Lung (tissue), 12 donors: ENCODE results near the gene MAT2A. TPM values are rescaled to one million over a fixed set of nuclear protein-coding genes. Genes with fewer than 3 reads are reported as not detected.
"Not testable (repeated sequence)": the region's sequence is repeated elsewhere in the genome, so short reads cannot be mapped to it uniquely, and the experiment has no call there.

Experiments
- ATAC-seq: fragments of 200-7000 bp; cut with Tn5 transposase; one replicate; pipeline ENCODE4 v1.9.1; 2020; ENCODE audit warnings: moderate number of reproducible peaks; ENCODE audit not compliant: insufficient read depth, low FRiP score
- DNase-seq, 3 donors: peaks; one replicate each; pipeline ENCODE4 v3.0.0-alpha.2; 2013 to 2017
- H3K27ac ChIP-seq, 2 donors: one replicate each; pipeline ENCODE4 v1.5.1; 2013; ENCODE audit warnings: mild to moderate bottlenecking in 2 of 2, moderate library complexity in 2 of 2, control low read depth in 1 of 2, inconsistent platforms in 1 of 2, low read depth in 1 of 2, low read length in 1 of 2
- H3K27me3 ChIP-seq, 3 donors: one replicate each; pipeline ENCODE4 v1.5.1; 2013; ENCODE audit warnings: low read length in 2 of 3; ENCODE audit not compliant: control insufficient read depth in 3 of 3, insufficient read depth in 3 of 3
- H3K36me3 ChIP-seq, 4 donors: one replicate each; pipeline ENCODE4 v1.5.1; 2013; ENCODE audit warnings: low read length in 4 of 4, mild to moderate bottlenecking in 1 of 4, moderate library complexity in 1 of 4; ENCODE audit not compliant: control insufficient read depth in 4 of 4, insufficient read depth in 4 of 4
- H3K4me1 ChIP-seq, 5 donors: one replicate each; pipeline ENCODE4 v1.5.1; 2013; ENCODE audit warnings: low read length in 5 of 5, mild to moderate bottlenecking in 2 of 5, moderate library complexity in 1 of 5; ENCODE audit not compliant: control insufficient read depth in 5 of 5, insufficient read depth in 5 of 5
- H3K4me3 ChIP-seq: one replicate; pipeline ENCODE4 v1.5.1; 2013; ENCODE audit warnings: mild to moderate bottlenecking, control low read depth, moderate library complexity
- H3K9ac ChIP-seq, 2 donors: one replicate each; pipeline ENCODE4 v1.5.1; 2013; ENCODE audit warnings: low read length in 2 of 2, control low read depth in 1 of 2; ENCODE audit not compliant: insufficient read depth in 1 of 2
- H3K9me3 ChIP-seq, 4 donors: one replicate each; pipeline ENCODE4 v1.5.1; 2013; ENCODE audit warnings: low read length in 3 of 4, mild to moderate bottlenecking in 1 of 4, moderate library complexity in 1 of 4; ENCODE audit not compliant: control insufficient read depth in 4 of 4, insufficient read depth in 3 of 4
- WGBS, 2 donors: extraction: QIAGEN DNeasy Blood & Tissue Kit; methylation state at CpG; one replicate each; pipeline ENCODE4 v1.1.7; 2013; 5-methylcytosine and 5-hydroxymethylcytosine counted together
- polyA plus RNA-seq, 2 donors: library from polyadenylated mRNA; stranded (reverse); fragments of 200-250 nt; gene quantifications; one replicate each; pipeline ENCODE4 v1.2.1, GENCODE V29; 2013
- total RNA-seq, 2 donors: library from RNA; depleted of rRNA in 1 of 2; stranded (reverse); fragments of >200 nt in 1 of 2; gene quantifications; one replicate each; pipeline ENCODE4 v1.2.1, GENCODE V29; 2014 to 2021
- TF ChIP-seq, protein P1 (sequence below): IDR thresholded peaks from 2 replicates; pipeline ENCODE4 v1.5.1; 2012; ENCODE audit warnings: mild to moderate bottlenecking; ENCODE audit errors: control extremely low read depth, extremely low read depth
- donor health status: control.
- donor health status: control.
- donor health status: Bipolar disorder and iron deficiency.
- donor health status: healthy.
- donor health status: DM: yes; HTN: yes; CAD: no.

MAT2A gene
- total and polyA plus RNA-seq, 4 donors: 79.4 to 228 (median 159) TPM

DNA sequence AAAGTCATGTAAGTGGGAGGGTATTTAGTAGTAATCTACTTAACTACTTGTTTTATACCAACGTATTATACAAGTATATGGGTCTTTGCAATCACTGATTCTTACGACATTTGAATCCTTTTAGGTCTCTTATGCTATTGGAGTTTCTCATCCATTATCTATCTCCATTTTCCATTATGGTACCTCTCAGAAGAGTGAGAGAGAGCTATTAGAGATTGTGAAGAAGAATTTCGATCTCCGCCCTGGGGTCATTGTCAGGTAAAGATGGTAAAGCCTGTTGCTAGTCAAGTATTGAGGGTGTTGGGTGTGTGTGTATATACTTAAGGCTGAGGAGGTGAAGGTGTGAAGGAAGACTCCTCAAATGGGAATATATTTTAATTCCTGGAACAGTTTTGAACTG, 3.8 kb downstream of the MAT2A start:
- TF ChIP-seq, protein P1, sequence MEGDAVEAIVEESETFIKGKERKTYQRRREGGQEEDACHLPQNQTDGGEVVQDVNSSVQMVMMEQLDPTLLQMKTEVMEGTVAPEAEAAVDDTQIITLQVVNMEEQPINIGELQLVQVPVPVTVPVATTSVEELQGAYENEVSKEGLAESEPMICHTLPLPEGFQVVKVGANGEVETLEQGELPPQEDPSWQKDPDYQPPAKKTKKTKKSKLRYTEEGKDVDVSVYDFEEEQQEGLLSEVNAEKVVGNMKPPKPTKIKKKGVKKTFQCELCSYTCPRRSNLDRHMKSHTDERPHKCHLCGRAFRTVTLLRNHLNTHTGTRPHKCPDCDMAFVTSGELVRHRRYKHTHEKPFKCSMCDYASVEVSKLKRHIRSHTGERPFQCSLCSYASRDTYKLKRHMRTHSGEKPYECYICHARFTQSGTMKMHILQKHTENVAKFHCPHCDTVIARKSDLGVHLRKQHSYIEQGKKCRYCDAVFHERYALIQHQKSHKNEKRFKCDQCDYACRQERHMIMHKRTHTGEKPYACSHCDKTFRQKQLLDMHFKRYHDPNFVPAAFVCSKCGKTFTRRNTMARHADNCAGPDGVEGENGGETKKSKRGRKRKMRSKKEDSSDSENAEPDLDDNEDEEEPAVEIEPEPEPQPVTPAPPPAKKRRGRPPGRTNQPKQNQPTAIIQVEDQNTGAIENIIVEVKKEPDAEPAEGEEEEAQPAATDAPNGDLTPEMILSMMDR: no peak
- DNase-seq (no peak), ATAC-seq (no peak)
- no peak overlapping the region for H3K4me3 ChIP-seq
- no peak overlapping the region for H3K9ac ChIP-seq
- H3K27me3 ChIP-seq: no peaks in the 10 kb centered on the region
- peaks cover 18 to 37% (median 34%) of the 10 kb centered on the region in 4 donors for H3K36me3 ChIP-seq
- peaks cover 0 to 20% (median 2%) of the 10 kb centered on the region in 5 donors for H3K4me1 ChIP-seq
- H3K9me3 ChIP-seq: no peaks in the 10 kb centered on the region
- WGBS, 2 donors: 68 to 81% methylated on average over 4 of the region's 4 CpGs
- H3K27ac ChIP-seq: no peak overlapping the region

DNA sequence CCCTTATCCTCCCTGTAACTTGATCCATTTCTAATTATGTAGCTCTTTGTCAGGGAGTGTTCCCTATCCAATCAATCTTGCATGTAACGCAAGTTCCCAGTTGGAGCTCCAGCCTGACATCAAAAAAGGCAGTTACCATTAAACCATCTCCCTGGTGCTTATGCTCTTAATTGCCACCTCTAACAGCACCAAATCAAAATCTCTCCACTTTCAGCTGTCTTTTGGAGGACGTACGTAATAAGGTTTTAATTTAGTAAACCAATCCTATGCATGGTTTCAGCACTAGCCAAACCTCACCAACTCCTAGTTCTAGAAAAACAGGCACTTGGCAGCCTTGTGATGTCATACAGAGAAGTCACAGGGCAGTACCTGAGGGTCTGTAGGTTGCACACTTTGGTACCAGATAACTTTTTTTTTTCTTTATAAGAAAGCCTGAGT, 5.3 kb downstream of the MAT2A start:
- ATAC-seq, H3K4me3 ChIP-seq, H3K9ac ChIP-seq, H3K27me3 ChIP-seq, DNase-seq, H3K9me3 ChIP-seq, H3K27ac ChIP-seq: not testable (repeated sequence)
- peaks cover 0 to 13% (median 2%) of the 10 kb centered on the region in 5 donors for H3K4me1 ChIP-seq
- H3K36me3 ChIP-seq: peaks cover 18 to 41% (median 33%) of the 10 kb centered on the region in 4 donors
- 84 to 85% methylated on average over 3 of the region's 3 CpGs for WGBS, 2 donors

DNA sequence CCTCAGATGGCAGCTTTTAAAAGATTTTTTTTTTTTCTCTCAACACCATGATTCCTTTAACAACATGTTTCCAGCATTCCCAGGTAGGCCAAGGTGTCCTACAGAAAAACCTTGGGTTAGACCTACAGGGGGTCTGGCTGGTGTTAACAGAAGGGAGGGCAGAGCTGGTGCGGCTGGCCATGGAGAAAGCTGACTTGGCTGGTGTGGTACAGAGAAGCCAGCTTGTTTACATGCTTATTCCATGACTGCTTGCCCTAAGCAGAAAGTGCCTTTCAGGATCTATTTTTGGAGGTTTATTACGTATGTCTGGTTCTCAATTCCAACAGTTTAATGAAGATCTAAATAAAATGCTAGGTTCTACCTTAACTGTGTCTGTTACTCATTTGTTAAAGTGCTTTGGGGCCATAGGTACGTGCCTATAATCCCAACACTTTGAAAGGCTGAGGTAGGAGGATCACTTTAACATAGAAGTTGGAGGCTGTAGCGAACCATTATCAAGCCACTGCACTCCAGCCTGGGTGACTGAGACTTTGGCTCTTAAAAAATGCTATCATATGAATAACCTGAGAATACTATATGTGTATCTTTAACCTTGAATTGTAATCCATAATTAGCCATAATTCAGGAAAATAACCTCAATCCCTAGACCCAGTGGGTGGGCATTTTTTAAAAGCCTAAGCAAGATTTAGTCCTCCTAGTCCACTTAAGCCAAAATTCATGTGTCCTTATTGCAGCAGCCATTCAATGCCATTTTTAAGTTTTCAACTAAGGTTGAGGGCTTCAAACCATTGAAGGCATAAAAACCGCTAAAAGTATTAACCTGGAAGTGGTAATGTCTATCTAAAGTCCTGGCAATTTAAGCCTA, 6.2 kb downstream of the MAT2A start:
- not testable (repeated sequence) for H3K9me3 ChIP-seq, H3K4me3 ChIP-seq, H3K27me3 ChIP-seq, H3K9ac ChIP-seq, DNase-seq, H3K27ac ChIP-seq, ATAC-seq
- 87 to 90% methylated on average over 5 of the region's 5 CpGs for WGBS, 2 donors
- peaks cover 23 to 43% (median 34%) of the 10 kb centered on the region in 4 donors for H3K36me3 ChIP-seq
- peaks cover 0 to 13% (median 2%) of the 10 kb centered on the region in 5 donors for H3K4me1 ChIP-seq

DNA sequence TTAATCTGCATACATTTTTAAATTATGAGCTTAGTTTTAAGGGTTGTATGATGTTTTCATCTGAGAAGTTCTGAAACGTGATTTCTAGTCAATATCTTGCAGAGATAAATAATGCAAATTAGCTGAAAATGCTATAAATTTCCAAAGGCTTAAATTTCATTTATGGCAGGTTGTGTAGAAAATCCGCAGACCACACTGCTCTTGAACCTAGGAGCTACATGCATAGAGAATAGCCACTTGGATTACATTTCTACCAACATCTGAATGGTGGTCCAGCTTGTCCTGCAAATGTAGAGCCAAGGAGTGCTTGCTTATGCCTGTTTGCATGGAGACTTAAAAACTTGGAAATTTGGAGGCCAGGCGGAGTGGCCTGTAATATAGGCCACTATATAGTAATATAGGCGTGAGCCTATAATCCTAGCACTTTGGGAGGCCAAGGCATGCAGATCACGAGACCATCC, 6.8 kb downstream of the MAT2A start:
- TF ChIP-seq, protein P1: no peak
- Histone ChIP-seq H3K9me3 (no peaks in the 10 kb centered on the region), H3K4me1 (peaks cover 0 to 8% (median 2%) of the 10 kb centered on the region in 5 donors), H3K4me3 (no peak overlapping the region), H3K27me3 (no peaks in the 10 kb centered on the region), H3K36me3 (peaks cover 29 to 50% (median 36%) of the 10 kb centered on the region in 4 donors), H3K9ac (no peak overlapping the region), H3K27ac (no peak overlapping the region)
- no peak for DNase-seq
- no peak for ATAC-seq
- WGBS, 2 donors: 87 to 88% methylated on average over 5 of the region's 5 CpGs
